SW 1271 (cell line): ENCODE data around the gene ARL15.
"Not testable (repeated sequence)": the region's sequence is repeated elsewhere in the genome, so short reads cannot be mapped to it uniquely, and the experiment has no call there.

ENCODE experiments used
- DNase-seq, 2 experiments: peaks; one replicate each; lab custom pipeline; 2025; lab: John Stamatoyannopoulos, UW

Gene ARL15

GRCh38 chr5:54093861-54094260 lies 216.5 kb downstream of the ARL15 start:
- DNase-seq = no peak

- DNase-seq = no peak
These were observed 217.3 kb downstream of the ARL15 start for GRCh38 chr5:54093081-54093492.

GRCh38 chr5:54091307-54092130 lies 218.9 kb downstream of the ARL15 start:
- no peak for DNase-seq

GRCh38 chr5:54090495-54091120 lies 219.8 kb downstream of the ARL15 start:
- DNase-seq = peak in 1 of 2 experiments; percentile 52

- DNase-seq = peak in 1 of 2 experiments; percentile 13
These were observed 222.3 kb downstream of the ARL15 start for GRCh38 chr5:54088081-54088480.

GRCh38 chr5:54087436-54087835 lies 222.9 kb downstream of the ARL15 start:
- DNase-seq = peak in 1 of 2 experiments; percentile 37

- no peak for DNase-seq
These were observed 224.2 kb downstream of the ARL15 start for GRCh38 chr5:54086191-54086590.

GRCh38 chr5:54084696-54085095 lies 225.7 kb downstream of the ARL15 start:
- no peak for DNase-seq

GRCh38 chr5:54083851-54084250 lies 226.5 kb downstream of the ARL15 start:
- no peak for DNase-seq

GRCh38 chr5:54083245-54083644 lies 227.1 kb downstream of the ARL15 start:
- no peak for DNase-seq

GRCh38 chr5:54081415-54081814 lies 229.0 kb downstream of the ARL15 start:
- no peak for DNase-seq

- no peak for DNase-seq
These were observed 229.5 kb downstream of the ARL15 start for GRCh38 chr5:54080831-54081230.

- no peak for DNase-seq
These were observed 236.6 kb downstream of the ARL15 start for GRCh38 chr5:54073735-54074134.

GRCh38 chr5:54073131-54073530 lies 237.2 kb downstream of the ARL15 start:
- no peak for DNase-seq

GRCh38 chr5:54066433-54066832 lies 243.9 kb downstream of the ARL15 start:
- DNase-seq = no peak

- no peak for DNase-seq
These were observed 246.6 kb downstream of the ARL15 start for GRCh38 chr5:54063817-54064216.

- no peak for DNase-seq
These were observed 247.4 kb downstream of the ARL15 start for GRCh38 chr5:54062958-54063357.

- DNase-seq = not testable (repeated sequence)
These were observed 249.5 kb downstream of the ARL15 start for GRCh38 chr5:54060919-54061318.

- no peak for DNase-seq
These were observed 260.4 kb downstream of the ARL15 start for GRCh38 chr5:54049963-54050362.

GRCh38 chr5:54049144-54049543 lies 261.2 kb downstream of the ARL15 start:
- no peak for DNase-seq

- DNase-seq = no peak
These were observed 265.1 kb downstream of the ARL15 start for GRCh38 chr5:54045077-54045792.

GRCh38 chr5:54044276-54044675 lies 266.1 kb downstream of the ARL15 start:
- not testable (repeated sequence) for DNase-seq

GRCh38 chr5:54040804-54041203 lies 269.6 kb downstream of the ARL15 start:
- no peak for DNase-seq
